GM21529 (cell line): ENCODE results near the gene LAMA4.

ENCODE experiments used
- ATAC-seq: cut with Tn5 transposase; IDR thresholded peaks from one replicate; pipeline ENCODE4 v1.9.1; 2021; ENCODE audit not compliant: unreplicated experiment

Gene LAMA4

GRCh38 chr6:112155886-112156285, 98.5 kb downstream of the LAMA4 start:
- no peak for ATAC-seq

GRCh38 chr6:112154711-112155110, 99.7 kb downstream of the LAMA4 start:
- no peak for ATAC-seq

GRCh38 chr6:112153926-112154607, 100.3 kb downstream of the LAMA4 start:
- no peak for ATAC-seq

- no peak for ATAC-seq
These were observed 104.0 kb downstream of the LAMA4 start for GRCh38 chr6:112150363-112150762.

GRCh38 chr6:112149719-112150263, 104.6 kb downstream of the LAMA4 start:
- ATAC-seq: no peak

- ATAC-seq: no peak
These were observed 105.1 kb downstream of the LAMA4 start for GRCh38 chr6:112149236-112149635.

GRCh38 chr6:112148103-112148502, 106.3 kb downstream of the LAMA4 start:
- no peak for ATAC-seq

GRCh38 chr6:112145080-112145573, 109.2 kb downstream of the LAMA4 start:
- ATAC-seq: no peak

- ATAC-seq: no peak
These were observed 110.0 kb downstream of the LAMA4 start for GRCh38 chr6:112144145-112144926.

GRCh38 chr6:112141707-112142106, 112.7 kb downstream of the LAMA4 start:
- no peak for ATAC-seq

- no peak for ATAC-seq
These were observed 115.3 kb downstream of the LAMA4 start for GRCh38 chr6:112139052-112139451.

GRCh38 chr6:112130878-112131277, 123.5 kb downstream of the LAMA4 start:
- no peak for ATAC-seq

GRCh38 chr6:112128208-112128607, 126.2 kb downstream of the LAMA4 start:
- no peak for ATAC-seq

GRCh38 chr6:112123982-112124381, 130.4 kb downstream of the LAMA4 start:
- no peak for ATAC-seq

- no peak for ATAC-seq
These were observed 131.6 kb downstream of the LAMA4 start for GRCh38 chr6:112122756-112123155.

GRCh38 chr6:112118034-112118433, 136.3 kb downstream of the LAMA4 start:
- ATAC-seq: no peak

- no peak for ATAC-seq
These were observed 136.8 kb downstream of the LAMA4 start for GRCh38 chr6:112117554-112117953.

- no peak for ATAC-seq
These were observed 138.1 kb downstream of the LAMA4 start for GRCh38 chr6:112116221-112116620.

- no peak for ATAC-seq
These were observed 139.7 kb downstream of the LAMA4 start for GRCh38 chr6:112114577-112115223.

GRCh38 chr6:112113918-112114317, 140.4 kb downstream of the LAMA4 start:
- ATAC-seq: no peak

GRCh38 chr6:112113431-112113830, 140.9 kb downstream of the LAMA4 start:
- no peak for ATAC-seq
